HEK293T (cell line): ENCODE data around the gene PAPPA.

ENCODE experiments used
- CTCF ChIA-PET: fragments of 350-600 bp; formaldehyde crosslinking; extraction: SDS; loops from one replicate; lab custom pipeline; 2021; ENCODE audit warnings: antibody characterized with exemption, inconsistent platforms; lab: Yijun Ruan, JAX
- POLR2A ChIA-PET: fragments of 350-600 bp; formaldehyde crosslinking; extraction: SDS; loops from one replicate; lab custom pipeline; 2020; ENCODE audit warnings: antibody characterized with exemption, inconsistent platforms; lab: Yijun Ruan, JAX
- DNase-seq: peaks from one replicate; pipeline ENCODE4 v3.0.0; 2012; ENCODE audit warnings: mixed read lengths; ENCODE audit errors: extremely low spot score
- ARNT ChIP-seq: fragments of 450-650 bp; IDR thresholded peaks from 2 replicates; pipeline ENCODE4 v1.6.1; 2017; ENCODE audit warnings: mild to moderate bottlenecking
- BHLHE40 ChIP-seq: fragments of 450-650 bp; IDR thresholded peaks from 2 replicates; pipeline ENCODE4 v1.6.1; 2016; ENCODE audit warnings: mild to moderate bottlenecking, moderate library complexity, borderline replicate concordance
- CTBP1 ChIP-seq: fragments of 450-650 bp; IDR thresholded peaks from 2 replicates; pipeline ENCODE4 v1.6.1; 2016; ENCODE audit warnings: borderline replicate concordance
- ELF4 ChIP-seq: fragments of 450-650 bp; IDR thresholded peaks from 2 replicates; pipeline ENCODE4 v1.6.1; 2017; ENCODE audit warnings: antibody characterized with exemption
- FOXA1 ChIP-seq: fragments of 450-650 bp; IDR thresholded peaks from 2 replicates; pipeline ENCODE4 v1.6.1; 2016; ENCODE audit warnings: mild to moderate bottlenecking
- FOXK2 ChIP-seq: fragments of 450-650 bp; IDR thresholded peaks from 2 replicates; pipeline ENCODE4 v1.6.1; 2016; ENCODE audit warnings: mild to moderate bottlenecking
- FOXM1 ChIP-seq: fragments of 450-650 bp; IDR thresholded peaks from 2 replicates; pipeline ENCODE4 v1.6.1; 2017; ENCODE audit warnings: mild to moderate bottlenecking, borderline replicate concordance
- HDGF ChIP-seq: fragments of 450-650 bp; IDR thresholded peaks from 2 replicates; pipeline ENCODE4 v1.6.1; 2017; ENCODE audit warnings: antibody characterized with exemption, borderline replicate concordance
- L3MBTL2 ChIP-seq: fragments of 450-650 bp; conservative IDR thresholded peaks from 2 replicates; pipeline ENCODE4 v1.6.1; 2016; ENCODE audit warnings: mild to moderate bottlenecking
- LEF1 ChIP-seq: fragments of 450-650 bp; IDR thresholded peaks from 2 replicates; pipeline ENCODE4 v1.6.1; 2017; ENCODE audit warnings: mild to moderate bottlenecking, borderline replicate concordance
- NFRKB ChIP-seq: fragments of 450-650 bp; IDR thresholded peaks from 2 replicates; pipeline ENCODE4 v1.6.1; 2016; ENCODE audit warnings: mild to moderate bottlenecking, moderate library complexity
- PKNOX1 ChIP-seq: fragments of 450-650 bp; IDR thresholded peaks from 2 replicates; pipeline ENCODE4 v1.6.1; 2016
- SP1 ChIP-seq: fragments of 450-650 bp; IDR thresholded peaks from 2 replicates; pipeline ENCODE4 v1.6.1; 2017
- SUZ12 ChIP-seq: fragments of 450-650 bp; IDR thresholded peaks from 2 replicates; pipeline ENCODE4 v1.6.1; 2016; ENCODE audit warnings: mild to moderate bottlenecking
- TARDBP ChIP-seq: fragments of 450-650 bp; IDR thresholded peaks from 2 replicates; pipeline ENCODE4 v1.6.1; 2016
- ZNF384 ChIP-seq: fragments of 450-650 bp; IDR thresholded peaks from 2 replicates; pipeline ENCODE4 v1.6.1; 2016

PAPPA gene

DNA sequence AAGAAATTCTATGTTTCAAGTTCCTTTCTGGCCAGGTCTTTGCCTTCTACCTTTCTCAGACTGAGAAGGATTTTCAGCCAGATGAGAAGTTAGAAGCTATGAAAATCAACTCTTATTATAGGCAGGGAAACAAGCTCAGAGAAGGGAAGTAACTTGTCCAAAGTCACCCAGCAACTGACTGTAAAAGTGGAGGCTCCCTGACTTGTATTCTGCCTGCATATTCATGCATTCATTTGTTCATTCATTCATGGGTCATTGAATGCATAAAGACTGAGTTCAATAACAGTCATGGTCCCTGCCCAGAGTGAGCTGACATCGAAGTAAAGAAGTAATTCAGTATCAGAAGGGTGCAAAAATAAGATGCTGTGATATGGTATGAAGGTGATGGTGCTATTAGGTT is 239.6 kb downstream of the PAPPA start:
- TF ChIP-seq SUZ12 (no peak), LEF1 (no peak), ELF4 (no peak), ARNT (no peak), HDGF (no peak), FOXM1 (no peak), FOXA1 (no peak), FOXK2 (no peak), TARDBP (no peak), PKNOX1 (no peak), NFRKB (no peak), L3MBTL2 (no peak), CTBP1 (no peak), SP1 (no peak), BHLHE40 (no peak)
- ChIA-PET POLR2A (no interaction called here), CTCF (no interaction called here)
- no peak for DNase-seq

DNA sequence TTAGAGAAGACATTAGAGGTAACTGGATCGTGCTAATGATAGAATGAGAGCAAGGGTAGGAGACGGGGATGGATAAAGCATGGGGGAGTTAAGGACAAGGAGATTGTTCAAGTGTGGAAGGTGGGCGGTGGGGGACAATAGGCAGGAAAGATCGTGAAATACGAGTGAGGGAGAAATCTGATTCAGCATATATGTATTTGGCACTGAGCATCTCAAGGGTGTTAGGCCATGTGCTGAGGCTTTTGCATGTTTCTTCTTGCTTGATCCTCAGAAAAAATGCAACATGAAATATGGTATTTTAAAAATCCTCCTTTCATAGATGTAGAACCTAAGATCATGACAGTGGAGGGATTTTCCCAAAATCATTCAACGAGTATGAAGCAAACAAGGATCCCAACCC is 240.5 kb downstream of the PAPPA start:
- DNase-seq: no peak
- POLR2A ChIA-PET: no interaction called here
- TF ChIP-seq PKNOX1 (no peak), ELF4 (no peak)
- CTCF ChIA-PET: no interaction called here

- ChIA-PET POLR2A (no interaction called here), CTCF (no interaction called here)
- DNase-seq: no peak
- no peak for TF ChIP-seq TARDBP
- no peak for TF ChIP-seq CTBP1
- TF ChIP-seq L3MBTL2: no peak
- TF ChIP-seq FOXM1: no peak
Measured at GRCh38 chr9:116394894-116395698, 241.5 kb downstream of the PAPPA start.

GRCh38 chr9:116395699-116396037 is 242.1 kb downstream of the PAPPA start:
- ChIA-PET CTCF (no interaction called here), POLR2A (no interaction called here)
- TF ChIP-seq CTBP1: no peak
- no peak for TF ChIP-seq L3MBTL2
- TF ChIP-seq SUZ12: no peak
- no peak for DNase-seq

GRCh38 chr9:116403171-116403570 is 249.6 kb downstream of the PAPPA start:
- TF ChIP-seq LEF1 (no peak), HDGF (no peak), ZNF384 (no peak), FOXA1 (no peak), SP1 (no peak), BHLHE40 (no peak), ELF4 (no peak), L3MBTL2 (no peak), FOXM1 (no peak), CTBP1 (no peak), NFRKB (no peak), PKNOX1 (no peak), TARDBP (no peak), SUZ12 (no peak)
- ChIA-PET CTCF (no interaction called here), POLR2A (no interaction called here)
- no peak for DNase-seq

GRCh38 chr9:116404228-116404627 is 250.6 kb downstream of the PAPPA start:
- TF ChIP-seq SUZ12 (no peak), FOXA1 (no peak), PKNOX1 (no peak), SP1 (no peak), CTBP1 (no peak), L3MBTL2 (no peak), FOXM1 (no peak)
- ChIA-PET CTCF (no interaction called here), POLR2A (no interaction called here)
- DNase-seq: no peak

GRCh38 chr9:116405321-116405720 is 251.7 kb downstream of the PAPPA start:
- no peak for TF ChIP-seq SUZ12
- no peak for TF ChIP-seq TARDBP
- no peak for TF ChIP-seq ARNT
- no peak for TF ChIP-seq ELF4
- TF ChIP-seq HDGF: no peak
- no peak for TF ChIP-seq CTBP1
- TF ChIP-seq L3MBTL2: no peak
- no peak for TF ChIP-seq LEF1
- TF ChIP-seq FOXK2: no peak
- TF ChIP-seq PKNOX1: no peak
- TF ChIP-seq SP1: no peak
- no peak for TF ChIP-seq ZNF384
- no peak for TF ChIP-seq NFRKB
- no peak for TF ChIP-seq FOXM1
- no peak for TF ChIP-seq BHLHE40
- TF ChIP-seq FOXA1: no peak
- ChIA-PET POLR2A (no interaction called here), CTCF (no interaction called here)
- DNase-seq: no peak
